Measurements from ENCODE around the gene OSBP2.

The OSBP2 gene

GRCh38 chr22:30875481-30876215 is 181.0 kb downstream of the OSBP2 start:
- Histone ChIP-seq H3K4me1 (ENCODE audit: insufficient read depth, low read length) (no peaks in the 10 kb centered on the region), H3K9me3 (ENCODE audit: insufficient read depth, low read depth, low read length) (no peaks in the 10 kb centered on the region), H3K36me3 (ENCODE audit: insufficient read depth, low read depth, low read length) (no peaks in the 10 kb centered on the region), H3K4me3 (ENCODE audit: low read length) (no peak overlapping the region), H3K9ac (ENCODE audit: low read depth, low read length) (no peak overlapping the region), H3K27ac (ENCODE audit: low read length) (no peak overlapping the region), H3K27me3 (ENCODE audit: insufficient read depth, low read length) (no peaks in the 10 kb centered on the region)

GRCh38 chr22:30876221-30876751 is 181.6 kb downstream of the OSBP2 start:
- Histone ChIP-seq H3K9ac (ENCODE audit: low read depth, low read length) (no peak overlapping the region), H3K4me1 (ENCODE audit: insufficient read depth, low read length) (no peaks in the 10 kb centered on the region), H3K27me3 (ENCODE audit: insufficient read depth, low read length) (no peaks in the 10 kb centered on the region), H3K4me3 (ENCODE audit: low read length) (no peak overlapping the region), H3K36me3 (ENCODE audit: insufficient read depth, low read depth, low read length) (no peaks in the 10 kb centered on the region), H3K27ac (ENCODE audit: low read length) (no peak overlapping the region), H3K9me3 (ENCODE audit: insufficient read depth, low read depth, low read length) (no peaks in the 10 kb centered on the region)

DNA sequence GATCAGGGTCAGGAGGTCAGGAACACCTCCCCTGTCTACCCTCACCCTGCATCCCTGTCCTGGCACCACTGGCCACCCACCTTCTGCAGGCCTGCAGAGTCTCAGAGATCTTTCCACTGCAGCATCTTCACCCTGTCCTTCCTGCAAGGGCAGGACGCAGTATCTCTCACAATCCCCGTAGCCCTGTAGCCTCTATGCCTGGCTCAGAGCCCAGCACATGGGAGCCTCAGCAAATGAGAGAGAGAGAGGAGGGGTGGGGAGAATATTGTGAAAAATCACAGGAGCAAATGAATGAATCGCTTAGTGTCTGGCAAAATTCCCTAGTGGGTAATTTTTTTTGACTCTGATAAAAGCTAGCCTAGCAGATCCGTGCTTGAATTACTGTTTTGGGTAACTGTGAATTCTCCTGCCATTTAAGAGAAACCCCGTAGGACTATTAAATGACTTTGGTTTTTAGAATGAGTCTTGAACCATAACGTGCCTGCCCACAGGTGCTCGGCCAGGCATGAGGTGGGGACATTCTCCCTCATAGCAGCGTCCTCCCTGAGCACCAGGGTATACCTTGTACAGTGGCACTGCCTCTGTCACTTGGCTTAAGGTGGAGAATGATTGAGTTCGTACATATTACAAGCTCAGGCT is 182.4 kb downstream of the OSBP2 start:
- Histone ChIP-seq H3K4me3 (ENCODE audit: low read length) (no peak overlapping the region), H3K36me3 (ENCODE audit: insufficient read depth, low read depth, low read length) (no peaks in the 10 kb centered on the region), H3K4me1 (ENCODE audit: insufficient read depth, low read length) (no peaks in the 10 kb centered on the region), H3K9ac (ENCODE audit: low read depth, low read length) (no peak overlapping the region), H3K9me3 (ENCODE audit: insufficient read depth, low read depth, low read length) (no peaks in the 10 kb centered on the region), H3K27ac (ENCODE audit: low read length) (no peak overlapping the region), H3K27me3 (ENCODE audit: insufficient read depth, low read length) (no peaks in the 10 kb centered on the region)

DNA sequence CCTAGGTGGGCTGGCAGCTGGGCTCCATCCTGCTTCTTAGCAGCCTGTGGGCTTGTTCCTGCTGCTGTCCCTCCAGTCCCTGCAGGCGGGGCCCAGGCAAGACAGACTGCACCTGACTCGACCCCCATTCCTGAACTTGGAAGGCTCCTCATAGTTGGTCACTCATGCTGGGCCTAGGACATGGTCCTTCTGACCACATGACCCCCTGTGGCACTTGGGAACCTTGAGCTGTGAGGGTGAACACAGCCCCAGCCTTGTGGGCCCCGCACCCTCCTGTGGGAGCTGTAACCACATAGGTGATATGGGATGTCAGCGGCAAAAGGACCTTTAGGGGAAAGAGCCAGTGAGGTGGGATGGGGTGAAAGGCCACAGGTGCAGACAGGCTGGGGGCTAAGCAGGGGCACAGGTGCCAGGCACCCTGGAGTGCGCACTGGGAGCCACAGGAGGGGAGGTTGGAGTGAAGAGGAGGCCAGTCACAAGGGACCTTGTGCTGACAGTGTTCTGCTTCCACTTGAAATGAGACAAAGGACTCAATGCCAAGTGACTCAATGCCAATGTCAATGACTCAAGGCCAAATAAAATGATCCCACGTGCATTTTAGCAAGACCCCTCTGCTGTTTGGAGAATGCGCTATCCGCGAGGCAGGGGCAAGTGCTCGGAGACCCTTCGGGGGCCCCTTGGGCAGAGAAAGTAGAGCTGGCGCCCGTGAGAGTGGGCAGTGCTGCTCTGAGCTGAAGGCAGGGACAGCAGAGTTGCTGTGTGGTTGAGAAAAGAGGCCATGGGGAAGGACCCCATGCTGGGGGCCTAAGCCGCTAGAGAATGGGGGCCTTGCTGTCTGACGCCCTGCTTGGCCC is 183.2 kb downstream of the OSBP2 start:
- Histone ChIP-seq H3K4me3 (ENCODE audit: low read length) (no peak overlapping the region), H3K27ac (ENCODE audit: low read length) (no peak overlapping the region), H3K9me3 (ENCODE audit: insufficient read depth, low read depth, low read length) (no peaks in the 10 kb centered on the region), H3K36me3 (ENCODE audit: insufficient read depth, low read depth, low read length) (no peaks in the 10 kb centered on the region), H3K27me3 (ENCODE audit: insufficient read depth, low read length) (no peaks in the 10 kb centered on the region), H3K9ac (ENCODE audit: low read depth, low read length) (no peak overlapping the region), H3K4me1 (ENCODE audit: insufficient read depth, low read length) (no peaks in the 10 kb centered on the region)

GRCh38 chr22:30878516-30879414 is 184.1 kb downstream of the OSBP2 start:
- Histone ChIP-seq H3K27me3 (ENCODE audit: insufficient read depth, low read length) (no peaks in the 10 kb centered on the region), H3K9me3 (ENCODE audit: insufficient read depth, low read depth, low read length) (no peaks in the 10 kb centered on the region), H3K36me3 (ENCODE audit: insufficient read depth, low read depth, low read length) (no peaks in the 10 kb centered on the region), H3K4me3 (ENCODE audit: low read length) (no peak overlapping the region), H3K9ac (ENCODE audit: low read depth, low read length) (no peak overlapping the region), H3K4me1 (ENCODE audit: insufficient read depth, low read length) (no peaks in the 10 kb centered on the region), H3K27ac (ENCODE audit: low read length) (no peak overlapping the region)

DNA sequence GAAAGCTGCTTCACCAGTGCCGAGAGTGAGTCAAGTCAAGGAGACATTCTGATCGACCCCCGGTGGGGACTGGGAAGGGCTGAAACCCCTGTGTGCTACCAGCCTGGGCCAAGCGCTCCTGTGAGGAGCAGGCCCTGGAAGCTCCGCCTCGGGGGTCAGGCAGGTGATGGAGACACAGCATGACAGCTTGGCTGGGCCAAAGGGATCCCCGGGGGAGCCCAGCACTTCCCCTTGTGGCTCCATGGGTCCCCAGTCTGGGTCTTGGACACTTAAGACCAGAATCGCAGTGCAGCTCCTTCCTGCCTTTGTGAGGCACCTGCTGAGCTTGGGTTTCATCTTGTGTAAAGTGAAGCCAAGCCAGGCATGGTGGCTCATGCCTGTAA is 184.7 kb downstream of the OSBP2 start:
- H3K27ac ChIP-seq (ENCODE audit: low read length), result no peak overlapping the region
- no peak overlapping the region for H3K9ac ChIP-seq (ENCODE audit: low read depth, low read length)
- no peaks in the 10 kb centered on the region for H3K36me3 ChIP-seq (ENCODE audit: insufficient read depth, low read depth, low read length)
- no peaks in the 10 kb centered on the region for H3K4me1 ChIP-seq (ENCODE audit: insufficient read depth, low read length)
- no peaks in the 10 kb centered on the region for H3K27me3 ChIP-seq (ENCODE audit: insufficient read depth, low read length)
- no peaks in the 10 kb centered on the region for H3K9me3 ChIP-seq (ENCODE audit: insufficient read depth, low read depth, low read length)
- no peak overlapping the region for H3K4me3 ChIP-seq (ENCODE audit: low read length)

DNA sequence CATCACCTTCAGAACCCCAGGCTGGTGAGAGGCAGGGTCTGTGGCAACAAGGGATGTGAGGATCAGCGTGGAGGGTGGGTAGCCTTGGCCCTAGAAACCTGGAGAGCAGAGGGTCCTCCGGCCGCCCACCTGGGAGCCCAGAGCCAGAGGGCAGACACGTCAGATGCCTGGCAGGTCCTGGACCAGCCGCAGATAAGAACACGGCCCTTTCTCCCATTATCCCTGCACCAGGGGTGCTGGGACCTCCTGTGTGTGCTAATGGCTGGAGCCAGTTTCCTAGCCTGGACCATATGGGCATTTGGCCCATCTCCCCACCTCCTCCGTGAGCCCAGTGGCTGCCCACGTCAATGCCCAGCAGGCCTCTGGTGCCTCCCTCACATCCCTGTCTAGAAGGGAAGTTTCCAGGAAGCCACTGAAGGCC is 185.5 kb downstream of the OSBP2 start:
- Histone ChIP-seq H3K4me1 (ENCODE audit: insufficient read depth, low read length) (no peaks in the 10 kb centered on the region), H3K9me3 (ENCODE audit: insufficient read depth, low read depth, low read length) (no peaks in the 10 kb centered on the region), H3K9ac (ENCODE audit: low read depth, low read length) (no peak overlapping the region), H3K4me3 (ENCODE audit: low read length) (no peak overlapping the region), H3K27ac (ENCODE audit: low read length) (no peak overlapping the region), H3K27me3 (ENCODE audit: insufficient read depth, low read length) (no peaks in the 10 kb centered on the region), H3K36me3 (ENCODE audit: insufficient read depth, low read depth, low read length) (no peaks in the 10 kb centered on the region)

DNA sequence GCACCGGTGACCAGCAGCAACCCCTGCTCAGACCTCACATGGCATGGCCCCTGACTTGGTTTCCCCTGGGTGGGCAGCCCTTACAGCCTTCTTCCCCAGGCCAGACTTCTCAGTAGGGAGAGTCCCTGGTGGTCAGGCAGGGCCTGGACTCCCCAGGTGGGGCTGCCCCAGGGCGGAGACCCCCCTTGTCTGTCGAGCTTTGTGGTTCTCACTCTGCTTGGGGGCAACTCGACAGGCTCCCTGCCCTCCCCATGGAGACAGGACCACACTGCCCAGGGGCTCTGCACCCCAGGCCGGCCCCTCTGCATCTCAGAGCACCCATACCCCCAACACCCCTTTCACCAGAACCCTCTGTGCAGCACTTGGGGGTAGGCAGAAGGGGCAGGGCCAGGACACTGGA is 186.2 kb downstream of the OSBP2 start:
- Histone ChIP-seq H3K9ac (ENCODE audit: low read depth, low read length) (no peak overlapping the region), H3K9me3 (ENCODE audit: insufficient read depth, low read depth, low read length) (no peaks in the 10 kb centered on the region), H3K27ac (ENCODE audit: low read length) (no peak overlapping the region), H3K27me3 (ENCODE audit: insufficient read depth, low read length) (no peaks in the 10 kb centered on the region), H3K4me3 (ENCODE audit: low read length) (no peak overlapping the region), H3K36me3 (ENCODE audit: insufficient read depth, low read depth, low read length) (no peaks in the 10 kb centered on the region), H3K4me1 (ENCODE audit: insufficient read depth, low read length) (no peaks in the 10 kb centered on the region)

DNA sequence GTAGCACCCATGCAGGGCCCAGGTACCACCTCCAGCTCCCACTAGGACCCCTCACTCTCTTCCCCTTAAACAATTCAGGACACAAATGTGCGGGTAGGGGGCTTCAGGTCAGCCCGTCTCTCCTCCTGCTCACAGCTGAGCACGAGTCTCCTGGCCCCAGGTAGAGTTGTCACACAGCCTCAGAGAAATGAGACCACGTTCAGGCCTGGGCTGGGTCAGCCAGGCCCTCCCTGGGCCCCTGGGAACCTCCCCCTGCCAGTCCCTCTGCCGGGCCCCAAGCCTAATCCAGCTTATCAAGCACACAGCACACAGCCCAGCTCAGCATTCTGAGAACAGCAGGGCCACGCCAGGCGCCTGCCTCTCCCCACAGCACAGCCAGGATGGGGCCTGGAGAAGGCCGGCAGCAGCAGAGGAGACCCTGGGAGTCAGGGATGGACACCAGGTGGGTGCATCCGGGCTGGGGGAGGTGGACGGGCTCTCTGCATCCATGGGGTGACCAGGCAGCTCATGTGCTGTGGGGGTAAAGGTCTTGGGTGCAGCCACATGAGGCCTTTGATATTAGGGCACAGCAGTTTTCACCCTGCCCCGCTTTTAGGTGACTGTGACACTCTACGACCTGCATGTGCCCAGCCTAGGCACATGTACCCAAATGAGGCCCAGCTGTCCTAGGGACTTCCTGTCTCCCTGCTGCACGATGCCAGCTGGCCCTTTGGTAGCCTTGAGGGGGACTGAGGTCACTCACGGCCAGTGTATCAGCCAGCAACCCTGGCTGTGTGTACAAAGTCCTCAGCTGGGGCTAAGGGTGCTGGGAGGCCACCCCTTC is 186.9 kb downstream of the OSBP2 start:
- Histone ChIP-seq H3K27me3 (ENCODE audit: insufficient read depth, low read length) (no peaks in the 10 kb centered on the region), H3K4me3 (ENCODE audit: low read length) (no peak overlapping the region), H3K36me3 (ENCODE audit: insufficient read depth, low read depth, low read length) (no peaks in the 10 kb centered on the region), H3K4me1 (ENCODE audit: insufficient read depth, low read length) (no peaks in the 10 kb centered on the region), H3K9me3 (ENCODE audit: insufficient read depth, low read depth, low read length) (no peaks in the 10 kb centered on the region), H3K9ac (ENCODE audit: low read depth, low read length) (no peak overlapping the region), H3K27ac (ENCODE audit: low read length) (no peak overlapping the region)

- H3K27ac ChIP-seq (ENCODE audit: low read length), result no peak overlapping the region
- no peaks in the 10 kb centered on the region for H3K4me1 ChIP-seq (ENCODE audit: insufficient read depth, low read length)
- no peaks in the 10 kb centered on the region for H3K36me3 ChIP-seq (ENCODE audit: insufficient read depth, low read depth, low read length)
- H3K27me3 ChIP-seq (ENCODE audit: insufficient read depth, low read length), result no peaks in the 10 kb centered on the region
- no peak overlapping the region for H3K9ac ChIP-seq (ENCODE audit: low read depth, low read length)
- H3K4me3 ChIP-seq (ENCODE audit: low read length), result no peak overlapping the region
- H3K9me3 ChIP-seq (ENCODE audit: insufficient read depth, low read depth, low read length), result no peaks in the 10 kb centered on the region
Observed at GRCh38 chr22:30882184-30882717, 187.6 kb downstream of the OSBP2 start.
